SK-N-SH (cell line): ENCODE measurements around the gene SHH. TPM values are rescaled to one million over a fixed set of nuclear protein-coding genes. Genes with fewer than 3 reads are reported as not detected.

ENCODE experiments used
- CTCF ChIA-PET: fragments of 300-600, 350-600 bp; formaldehyde crosslinking; extraction: SDS; loops from one replicate; lab custom pipeline; 2021; lab: Yijun Ruan, JAX
- POLR2A ChIA-PET: fragments of 350-600 bp; sonication (Branson Sonifier 250); formaldehyde crosslinking; extraction: SDS; loops from one replicate; lab custom pipeline; 2020; ENCODE audit warnings: antibody characterized with exemption, inconsistent platforms; lab: Yijun Ruan, JAX
- DNase-seq: peaks from one replicate; pipeline ENCODE4 v3.0.0; 2012
- H2AFZ ChIP-seq: fragments of 200-600 bp; sonication (generic); 2 replicates; pipeline ENCODE4 v1.8.1; 2016; ENCODE audit warnings: antibody characterized with exemption, mild to moderate bottlenecking, low read depth
- H3F3A ChIP-seq: fragments of 200-600 bp; sonication (generic); replicated peaks from 2 replicates; pipeline ENCODE3; 2016; ENCODE audit warnings: antibody characterized with exemption, mild to moderate bottlenecking; ENCODE audit not compliant: insufficient read depth
- H3K27ac ChIP-seq, 2 experiments: fragments of 200-500 bp in 1 of 2; fragments of 200-600 bp in 1 of 2; sonication (Bioruptor generic) in 1 of 2; sonication (generic), shearing (Covaris generic) in 1 of 2; 2 replicates each; pipeline versions ENCODE4 v1.5.1 to v1.6.1; 2014 to 2016; ENCODE audit warnings: low read depth in 2 of 2, inconsistent platforms in 1 of 2, low read length in 1 of 2, mild to moderate bottlenecking in 1 of 2, mixed read lengths in 1 of 2
- H3K27me3 ChIP-seq: fragments of 200-600 bp; sonication (generic), shearing (Covaris generic); 2 replicates; pipeline ENCODE4 v1.6.1; 2016; ENCODE audit warnings: mixed run types; ENCODE audit not compliant: insufficient read depth
- H3K36me3 ChIP-seq, 2 experiments: fragments of 200-500 bp in 1 of 2; fragments of 200-600 bp in 1 of 2; sonication (Bioruptor generic) in 1 of 2; sonication (generic) in 1 of 2; replicated peaks in 1 of 2; 2 replicates each; pipeline versions ENCODE3 to v1.5.1; 2014 to 2016; ENCODE audit warnings: low read length in 1 of 2, mild to moderate bottlenecking in 1 of 2; ENCODE audit not compliant: insufficient read depth in 2 of 2, control insufficient read depth in 1 of 2
- H3K4me1 ChIP-seq, 2 experiments: fragments of 200-500 bp in 1 of 2; fragments of 200-600 bp in 1 of 2; sonication (Bioruptor generic) in 1 of 2; sonication (generic), shearing (Covaris generic) in 1 of 2; 2 replicates each; pipeline versions ENCODE4 v1.5.1 to v1.6.1; 2014 to 2016; ENCODE audit warnings: low read depth in 1 of 2, low read length in 1 of 2, mixed run types in 1 of 2; ENCODE audit not compliant: insufficient read depth in 2 of 2, control insufficient read depth in 1 of 2
- H3K4me2 ChIP-seq: fragments of 200-600 bp; sonication (generic), shearing (Covaris generic); 2 replicates; pipeline ENCODE4 v1.6.1; 2017; ENCODE audit warnings: mixed run types
- H3K4me3 ChIP-seq, 2 experiments: fragments of 200-500 bp in 1 of 2; fragments of 200-600 bp in 1 of 2; sonication (Bioruptor generic) in 1 of 2; sonication (generic), shearing (Covaris generic) in 1 of 2; 2 replicates each; pipeline versions ENCODE4 v1.5.1 to v1.8.1; 2014 to 2016; ENCODE audit warnings: low read depth in 2 of 2, inconsistent platforms in 1 of 2, low read length in 1 of 2, mild to moderate bottlenecking in 1 of 2, mixed read lengths in 1 of 2, moderate library complexity in 1 of 2
- H3K79me2 ChIP-seq: fragments of 200-600 bp; sonication (generic); 2 replicates; pipeline ENCODE4 v1.8.1; 2017; ENCODE audit warnings: mild to moderate bottlenecking; ENCODE audit not compliant: insufficient read depth
- H3K9ac ChIP-seq: fragments of 200-600 bp; sonication (generic); 2 replicates; pipeline ENCODE4 v1.6.1; 2017; ENCODE audit warnings: mixed run types
- H3K9me2 ChIP-seq: fragments of 200-600 bp; sonication (generic); 2 replicates; pipeline ENCODE4 v1.6.1; 2017; ENCODE audit warnings: mixed run types
- H3K9me3 ChIP-seq: fragments of 200-600 bp; sonication (generic); 2 replicates; pipeline ENCODE4 v1.6.1; 2017; ENCODE audit warnings: mixed run types, mild to moderate bottlenecking, moderate library complexity
- H4K20me1 ChIP-seq: fragments of 200-600 bp; sonication (generic); 2 replicates; pipeline ENCODE4 v1.6.1; 2017; ENCODE audit warnings: mild to moderate bottlenecking, mixed run types; ENCODE audit not compliant: insufficient read depth
- FOSL2 ChIP-seq: IDR thresholded peaks from 2 replicates; pipeline ENCODE4 v1.4.0; 2012; ENCODE audit warnings: low read depth, mild to moderate bottlenecking, moderate library complexity, borderline replicate concordance
- MAX ChIP-seq: IDR thresholded peaks from 2 replicates; pipeline ENCODE4 v1.4.0; 2012; ENCODE audit warnings: low read depth
- MXI1 ChIP-seq: IDR thresholded peaks from 2 replicates; pipeline ENCODE4 v1.6.1; 2012; ENCODE audit warnings: mild to moderate bottlenecking, low read depth, low read length, improper control_type of control experiment
- PBX3 ChIP-seq: IDR thresholded peaks from 2 replicates; pipeline ENCODE4; 2012
- SMC3 ChIP-seq: IDR thresholded peaks from 2 replicates; pipeline ENCODE4 v1.6.1; 2012; ENCODE audit warnings: low read depth, low read length, improper control_type of control experiment
- TEAD4 ChIP-seq: IDR thresholded peaks from 2 replicates; pipeline ENCODE4 v1.4.0; 2012; ENCODE audit warnings: mild to moderate bottlenecking, borderline replicate concordance; ENCODE audit not compliant: insufficient read depth
- WGBS: methylation state at CpG from one replicate; pipeline ENCODE4 v1.1.6; 2017; ENCODE audit warnings: low lambda C conversion rate; 5-methylcytosine and 5-hydroxymethylcytosine counted together
- polyA plus RNA-seq, 3 experiments: library from polyadenylated mRNA; depleted of rRNA; stranded (reverse); fragments of >200 nt; gene quantifications; 2 replicates each; pipeline ENCODE4 v1.2.3, GENCODE V29; 2012
- TF ChIP-seq, protein P1 (sequence below): IDR thresholded peaks from 2 replicates; pipeline ENCODE4 v1.4.0; 2012; ENCODE audit warnings: low read depth, borderline replicate concordance

SHH gene
- polyA plus RNA-seq, 1 of the 3 experiments (the other 2 are of a cell fraction), result not detected

- TF ChIP-seq, protein P1, sequence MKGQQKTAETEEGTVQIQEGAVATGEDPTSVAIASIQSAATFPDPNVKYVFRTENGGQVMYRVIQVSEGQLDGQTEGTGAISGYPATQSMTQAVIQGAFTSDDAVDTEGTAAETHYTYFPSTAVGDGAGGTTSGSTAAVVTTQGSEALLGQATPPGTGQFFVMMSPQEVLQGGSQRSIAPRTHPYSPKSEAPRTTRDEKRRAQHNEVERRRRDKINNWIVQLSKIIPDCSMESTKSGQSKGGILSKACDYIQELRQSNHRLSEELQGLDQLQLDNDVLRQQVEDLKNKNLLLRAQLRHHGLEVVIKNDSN, result no peak
- TF ChIP-seq PBX3 (no peak), FOSL2 (no peak), SMC3 (no peak), MXI1 (no peak), TEAD4 (no peak)
- no peak overlapping the region for H3K27ac ChIP-seq
- 31% methylated on average over 13 of the region's 13 CpGs for WGBS
- no peak overlapping the region for H3K9ac ChIP-seq
- H3K4me1 ChIP-seq, result peaks cover 0 to 5% of the 10 kb centered on the region in 2 experiments; a peak in 1 of 4 replicates
- peaks cover 76% of the 10 kb centered on the region for H3K27me3 ChIP-seq
- CTCF ChIA-PET, result interaction anchor here (0.8 to 1.5 kb wide), 10 partner anchors 9 to 674 kb away, joined by 3 to 4 read pairs (median 3); partner anchors contain the start of gene SHH
- H3K36me3 ChIP-seq, result no peaks in the 10 kb centered on the region
- peak; percentile 40 for DNase-seq
- no peaks in the 10 kb centered on the region for H3K9me2 ChIP-seq
- H3K9me3 ChIP-seq, result no peaks in the 10 kb centered on the region
- H3K4me2 ChIP-seq, result no peak overlapping the region
- no peaks in the 10 kb centered on the region for H3K79me2 ChIP-seq
- POLR2A ChIA-PET, result no interaction called here
- H2AFZ ChIP-seq, result no peak overlapping the region
- no peaks in the 10 kb centered on the region for H3F3A ChIP-seq
- no peak overlapping the region for H3K4me3 ChIP-seq
- H4K20me1 ChIP-seq, result no peaks in the 10 kb centered on the region
Observed at GRCh38 chr7:155798673-155799439, 13.4 kb downstream of the SHH start.

DNA sequence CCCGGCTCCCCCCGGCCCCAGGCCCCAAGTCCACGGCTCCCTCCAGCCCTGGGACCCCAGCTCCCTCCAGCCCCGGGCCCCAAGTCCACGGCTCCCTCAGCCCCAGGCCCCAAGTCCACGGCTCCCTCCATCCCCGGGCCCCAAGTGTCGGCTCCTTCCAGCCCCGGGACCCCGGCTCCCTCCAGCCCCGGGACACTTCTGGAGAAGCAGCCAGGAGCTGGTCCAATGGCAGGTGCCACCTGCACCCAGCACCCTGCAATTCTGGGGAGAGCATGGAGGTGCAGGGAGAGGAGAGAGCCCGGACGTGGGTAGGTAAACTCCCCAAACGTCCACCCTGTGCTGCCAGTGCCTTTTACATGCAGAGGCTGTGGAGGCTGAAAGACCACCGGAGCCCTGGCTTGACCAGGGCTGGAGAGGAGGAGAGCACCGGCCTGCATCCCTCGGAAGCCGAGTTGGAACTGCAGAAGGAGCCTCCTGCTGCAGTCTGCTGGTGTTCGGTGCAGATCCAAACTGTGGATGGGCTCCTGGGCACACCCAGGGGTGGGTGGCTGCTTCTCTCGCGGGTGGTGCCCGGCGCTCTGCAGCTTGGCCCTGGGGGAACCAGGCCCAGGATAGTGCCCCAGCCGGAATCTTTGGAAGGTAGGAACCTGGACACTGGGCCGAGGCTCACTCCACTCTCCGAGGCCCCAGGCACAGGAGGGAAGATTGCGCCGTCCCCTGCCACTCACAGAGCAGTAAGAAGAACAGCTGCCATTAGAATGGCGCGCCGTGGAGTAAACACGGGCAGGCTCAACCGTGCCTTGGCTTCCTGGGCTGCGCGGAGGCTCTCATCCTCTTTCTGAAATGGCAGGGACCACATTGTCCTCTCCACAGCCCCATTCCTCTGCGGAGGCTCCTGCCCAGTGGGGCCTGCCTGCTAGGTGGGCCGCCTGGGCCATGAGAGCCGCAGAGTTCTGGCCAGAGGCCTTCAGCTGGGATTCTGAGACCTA lies 14.7 kb downstream of the SHH start:
- Histone ChIP-seq H3K9me3 (no peaks in the 10 kb centered on the region), H3F3A (peaks cover 5% of the 10 kb centered on the region), H3K4me1 (peaks cover 0 to 2% of the 10 kb centered on the region in 2 experiments; a peak in 1 of 4 replicates), H2AFZ (no peak overlapping the region), H3K36me3 (no peaks in the 10 kb centered on the region), H3K4me3 (no peak overlapping the region), H3K9me2 (no peaks in the 10 kb centered on the region), H4K20me1 (no peaks in the 10 kb centered on the region), H3K27ac (no peak overlapping the region), H3K79me2 (no peaks in the 10 kb centered on the region), H3K4me2 (no peak overlapping the region), H3K27me3 (peaks cover 67% of the 10 kb centered on the region), H3K9ac (no peak overlapping the region)
- ChIA-PET POLR2A (no interaction called here), CTCF (interaction anchor here (0.5 to 2.0 kb wide), 28 partner anchors 8 to 1881 kb away, joined by 3 to 9 read pairs (median 3); partner anchors contain the start of gene SHH)
- WGBS, result 61% methylated on average over 35 of the region's 38 CpGs
- TF ChIP-seq MAX, result no peak
- DNase-seq, result no peak
